ENCODE data around the gene TLCD1.
"Not testable (repeated sequence)": the region's sequence is repeated elsewhere in the genome, so short reads cannot be mapped to it uniquely, and the experiment has no call there.

TLCD1 gene

DNA sequence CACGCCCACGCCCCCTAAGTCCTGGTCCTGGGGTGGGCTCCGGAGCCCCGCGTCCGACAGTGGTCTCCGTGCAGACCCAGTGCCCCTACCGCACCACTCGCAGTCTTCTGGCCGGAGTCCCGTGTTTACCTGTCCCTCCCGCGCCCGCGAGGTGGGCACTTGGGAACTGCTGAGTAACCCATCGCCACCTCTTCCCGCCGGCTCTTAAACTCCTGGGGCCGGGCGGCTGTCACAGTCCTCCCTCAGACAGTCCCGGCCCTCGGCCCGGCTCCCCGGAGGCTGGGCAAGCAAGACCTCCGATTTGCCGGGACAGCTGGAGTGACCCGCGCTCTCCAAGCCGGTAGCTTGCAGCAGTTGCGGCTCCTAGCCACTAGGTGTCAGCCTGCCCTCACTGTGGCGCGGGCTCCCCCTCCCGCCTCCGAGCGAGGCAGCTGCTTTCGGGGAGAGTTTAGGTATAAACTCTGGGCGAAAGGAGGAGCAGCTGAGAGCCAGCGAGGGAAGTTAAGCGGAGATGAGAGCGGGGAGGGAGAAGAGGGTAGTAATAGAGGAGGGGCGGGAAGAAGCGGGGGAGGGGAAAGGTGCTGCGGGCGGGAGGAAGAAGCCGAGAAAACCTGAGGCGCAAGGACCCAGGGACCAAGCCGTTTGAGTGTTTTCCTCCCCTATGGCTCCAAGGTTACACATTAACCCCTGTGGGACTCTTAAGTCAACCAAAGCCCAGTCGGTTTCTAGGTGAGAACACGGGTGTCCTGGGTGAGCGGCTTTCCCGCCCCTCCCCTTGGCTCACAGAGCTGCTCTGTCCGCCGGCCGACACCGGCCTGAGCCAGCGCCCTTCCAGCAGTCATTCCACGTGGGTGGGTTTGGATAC, 826 bp upstream of the TLCD1 start:
- DNase-seq: peak; percentile 98

- DNase-seq: peak; percentile 86
Measured at GRCh38 chr17:28725660-28726225, 290 bp downstream of the TLCD1 start.

- peak; percentile 86 for DNase-seq
Measured at GRCh38 chr17:28725166-28725659, 820 bp downstream of the TLCD1 start.

DNA sequence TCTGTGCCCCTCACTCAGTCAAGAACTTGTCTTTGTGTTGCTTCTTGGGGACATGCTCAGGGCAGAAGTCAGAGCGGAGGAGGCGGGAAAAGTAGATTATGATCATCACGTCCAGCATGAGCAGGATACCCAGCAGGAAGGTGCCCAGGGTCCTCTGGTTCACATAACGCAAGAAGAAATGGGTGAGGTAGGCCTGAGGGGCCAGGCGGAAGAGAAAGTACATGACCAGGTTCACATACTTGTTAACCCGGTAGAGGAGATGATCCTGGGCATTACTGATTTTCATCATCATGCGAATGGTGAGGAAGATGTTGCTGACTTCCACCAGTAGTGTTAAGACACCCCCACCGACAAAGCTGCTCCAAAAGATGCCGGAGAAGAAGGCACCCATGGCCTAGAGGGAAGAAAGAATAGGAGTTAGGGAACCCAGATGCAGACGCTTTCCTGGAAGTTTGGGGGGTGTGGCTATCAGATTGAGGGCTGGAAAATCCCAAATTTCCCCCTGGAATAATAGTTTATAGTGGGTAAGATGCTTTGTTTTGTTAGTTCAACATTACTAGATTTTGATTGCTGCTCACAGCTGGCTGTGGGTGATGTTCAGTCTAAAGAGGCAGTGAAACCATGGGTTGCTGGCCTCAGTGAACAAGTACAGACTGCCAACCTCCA, 1.4 kb downstream of the TLCD1 start:
- DNase-seq: no peak

DNA sequence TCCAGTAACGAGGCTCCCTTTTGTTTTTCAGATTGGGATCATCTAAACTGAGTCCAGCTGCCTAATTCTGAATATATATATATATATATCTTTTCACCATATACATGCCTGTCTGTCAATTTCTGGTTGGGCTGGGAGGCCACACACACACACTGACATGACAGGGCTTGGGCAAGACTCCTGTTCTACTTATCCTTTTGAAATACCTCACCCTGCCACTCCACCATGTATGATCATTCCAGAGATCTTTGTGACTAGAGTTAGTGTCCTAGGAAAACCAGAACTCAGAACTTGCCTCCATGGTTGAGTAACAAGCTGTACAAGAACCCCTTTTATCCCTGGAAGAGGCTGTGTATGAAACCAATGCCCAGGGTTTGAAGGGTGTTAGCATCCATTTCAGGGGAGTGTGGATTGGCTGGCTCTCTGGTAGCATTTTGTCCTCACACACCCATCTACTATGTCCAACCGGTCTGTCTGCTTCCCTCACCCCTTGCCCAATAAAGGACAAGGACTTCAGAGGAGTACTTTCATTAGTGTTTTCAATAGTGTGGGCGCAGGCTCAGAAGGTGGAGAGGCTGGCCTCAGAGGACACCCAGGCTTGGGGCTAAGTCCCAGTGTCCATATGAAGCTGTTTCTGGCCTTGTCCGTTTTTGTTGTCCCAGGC, 2.1 kb downstream of the TLCD1 start:
- DNase-seq: not testable (repeated sequence)

DNA sequence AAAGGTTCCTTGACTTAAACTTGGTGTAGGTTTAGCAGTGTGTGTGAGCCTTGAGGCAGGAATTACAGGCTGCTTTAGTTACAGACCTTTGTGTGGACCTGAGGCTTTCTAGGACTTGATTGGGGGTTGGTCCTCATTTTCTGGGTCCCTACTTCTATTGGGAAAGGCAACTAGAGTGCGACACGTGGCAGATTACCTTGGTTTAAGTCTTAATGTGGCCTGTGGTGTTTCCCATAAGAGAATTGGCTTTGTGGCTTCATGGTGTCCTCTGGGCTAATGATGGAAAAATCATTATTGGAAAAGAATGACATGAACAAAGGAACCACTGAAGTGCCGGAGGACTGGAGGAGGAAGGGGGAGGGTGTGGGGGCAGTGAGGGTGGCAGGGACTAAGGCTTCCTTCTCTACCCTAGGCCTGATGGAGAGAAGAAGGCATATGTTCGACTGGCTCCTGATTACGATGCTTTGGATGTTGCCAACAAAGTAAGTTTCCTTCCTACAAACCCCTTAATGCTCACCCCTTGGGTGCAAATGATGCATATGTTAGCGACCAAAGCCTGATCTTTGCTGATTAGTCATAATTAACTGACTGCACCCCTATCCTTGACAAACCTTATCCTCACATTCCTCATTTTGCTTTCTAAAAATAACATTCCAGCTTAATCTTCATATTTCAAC, 2.7 kb downstream of the TLCD1 start:
- DNase-seq: no peak

DNA sequence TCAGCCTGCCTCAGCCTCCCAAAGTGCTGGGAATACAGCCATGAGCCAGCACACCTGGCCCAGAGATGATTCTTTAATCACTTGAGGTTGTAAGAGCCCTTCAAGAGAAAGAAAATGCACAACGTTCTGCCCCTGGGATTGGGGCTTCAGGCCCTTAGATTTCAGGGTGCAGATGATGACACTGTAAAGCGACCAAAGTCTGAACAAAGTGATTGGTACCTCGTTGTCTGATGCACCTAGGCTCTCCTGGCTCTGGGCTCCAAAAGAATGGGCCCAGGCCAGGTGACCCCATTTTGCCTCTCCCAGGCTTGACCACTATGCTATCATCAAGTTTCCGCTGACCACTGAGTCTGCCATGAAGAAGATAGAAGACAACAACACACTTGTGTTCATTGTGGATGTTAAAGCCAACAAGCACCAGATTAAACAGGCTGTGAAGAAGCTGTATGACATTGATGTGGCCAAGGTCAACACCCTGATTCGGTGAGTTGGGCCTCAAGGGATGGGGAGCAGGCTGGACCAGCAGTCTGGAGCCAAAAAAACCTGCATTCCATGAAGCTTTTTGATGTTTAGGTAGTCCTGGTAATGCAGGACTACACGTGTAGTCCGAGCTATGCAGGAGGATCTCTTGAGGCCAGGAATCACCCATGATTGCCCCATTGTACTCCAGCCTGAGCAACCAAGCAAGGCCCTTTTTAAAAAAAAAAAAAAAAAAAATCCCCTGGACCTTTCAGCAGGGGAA, 3.4 kb downstream of the TLCD1 start:
- no peak for DNase-seq

- DNase-seq: not testable (repeated sequence)
Measured at GRCh38 chr17:28720997-28721329, 5.1 kb downstream of the TLCD1 start.

DNA sequence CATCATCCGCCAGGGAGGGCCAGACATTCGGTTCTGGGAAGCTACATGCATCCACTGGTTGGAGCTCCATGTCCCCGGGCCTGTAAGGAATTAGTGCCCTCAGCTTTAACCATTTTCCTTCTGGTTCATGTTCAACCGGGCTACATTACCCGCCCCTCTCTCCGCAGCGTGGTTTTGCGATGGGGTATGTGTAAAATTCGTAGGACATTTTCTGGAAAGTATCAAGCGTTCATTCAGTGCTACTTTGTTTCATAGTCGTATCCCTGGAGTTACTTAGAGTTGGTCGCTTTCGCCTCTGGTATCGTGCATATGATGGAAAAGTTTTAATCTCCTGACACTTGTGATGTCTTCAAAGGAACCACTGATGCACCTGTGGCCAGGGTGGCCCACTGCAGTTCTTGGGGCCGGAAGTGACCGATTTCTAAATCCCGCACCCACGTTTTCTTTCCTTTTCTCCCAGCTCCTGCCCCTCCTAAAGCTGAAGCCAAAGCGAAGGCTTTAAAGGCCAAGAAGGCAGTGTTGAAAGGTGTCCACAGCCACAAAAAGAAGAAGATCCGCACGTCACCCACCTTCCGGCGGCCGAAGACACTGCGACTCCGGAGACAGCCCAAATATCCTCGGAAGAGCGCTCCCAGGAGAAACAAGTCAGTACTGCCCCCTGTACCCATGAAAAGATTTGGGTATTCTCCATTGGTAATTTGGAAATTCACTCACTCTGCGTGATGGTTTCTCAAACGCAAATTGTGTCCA, 5.6 kb downstream of the TLCD1 start:
- DNase-seq: no peak

DNA sequence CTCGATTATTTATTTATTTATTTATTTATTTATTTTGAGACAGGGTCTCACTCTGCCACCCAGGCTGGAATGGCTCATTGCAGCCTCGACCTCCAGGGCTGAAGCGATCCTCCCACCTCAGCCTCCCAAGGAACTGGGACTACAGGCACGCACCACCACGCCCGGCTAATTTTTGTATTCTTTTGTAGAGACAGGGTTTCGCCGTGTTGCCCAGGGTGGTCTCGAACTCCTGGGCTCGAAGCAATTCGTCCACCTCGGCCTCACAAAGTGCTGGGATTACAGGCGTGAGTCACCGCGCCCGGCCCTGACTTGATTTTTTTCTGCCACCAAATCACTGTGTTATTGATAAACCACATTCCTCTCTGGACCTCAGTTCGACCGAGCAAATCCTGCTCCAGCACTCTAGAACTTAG, 7.0 kb downstream of the TLCD1 start:
- DNase-seq: no peak

DNA sequence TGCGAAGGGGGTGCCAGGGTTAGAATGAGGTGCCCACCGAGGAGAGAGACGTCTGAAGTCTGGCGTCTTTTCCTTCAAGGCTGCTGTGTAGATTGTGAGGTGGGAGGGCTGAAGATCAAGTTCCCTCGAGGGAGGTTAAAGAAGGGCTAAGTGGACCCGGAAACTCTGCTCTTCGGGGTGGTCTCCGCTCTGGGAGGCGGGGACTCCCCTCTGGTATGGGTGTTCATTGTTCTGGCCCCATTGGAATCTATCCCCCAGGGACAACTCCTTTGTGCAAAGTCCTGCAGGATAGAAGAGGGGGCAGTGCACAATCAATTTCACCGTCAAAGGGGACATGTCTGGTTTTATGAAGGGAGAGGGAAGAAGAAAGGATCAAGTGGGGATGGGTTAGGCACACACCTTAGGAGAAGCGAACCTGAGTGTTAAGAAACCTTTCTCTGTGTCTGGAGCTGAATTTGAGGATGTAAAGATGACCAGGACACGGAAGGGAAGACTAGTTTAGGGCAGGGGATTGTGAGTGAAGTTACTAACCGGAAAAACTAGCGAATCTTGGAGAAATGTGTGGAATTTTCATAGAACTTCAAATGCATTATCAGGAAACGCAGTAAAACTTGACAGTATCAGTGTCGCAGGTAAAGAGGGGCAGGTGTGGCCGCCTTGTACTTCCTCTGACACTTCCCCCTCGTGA, 7.6 kb downstream of the TLCD1 start:
- DNase-seq: no peak

GRCh38 chr17:28717578-28718332, 8.3 kb downstream of the TLCD1 start, which contains the start of gene RAB34:
Gene RAB34 (minus strand): TSS chr17:28717868. CDS start chr17:28717266, 602 bp downstream.
- DNase-seq: peak; percentile 96

GRCh38 chr17:28716740-28717577, 9.1 kb downstream of the TLCD1 start:
- DNase-seq: peak; percentile 34

- DNase-seq: no peak
Measured at GRCh38 chr17:28715217-28715616, 10.8 kb downstream of the TLCD1 start.

DNA sequence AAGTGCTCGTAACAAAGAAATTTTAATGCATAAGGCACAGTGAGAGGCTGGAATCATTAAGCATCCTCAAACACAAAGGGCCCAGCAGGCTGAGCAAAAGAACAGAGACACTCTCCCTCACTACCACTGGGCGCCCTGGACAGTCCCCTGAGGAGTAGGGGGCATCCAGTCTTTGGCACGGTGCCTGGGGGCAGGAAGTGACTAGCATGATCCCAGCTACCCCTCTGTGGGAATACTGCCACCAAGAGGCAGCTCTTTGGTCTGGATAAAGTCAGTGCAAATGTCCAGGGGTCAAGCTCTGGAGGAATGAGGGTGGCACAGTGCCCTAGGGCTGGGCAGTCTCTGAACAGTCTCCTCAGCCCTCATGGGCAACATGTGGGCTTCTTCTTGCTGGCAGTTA, 11.8 kb downstream of the TLCD1 start:
- no peak for DNase-seq

DNA sequence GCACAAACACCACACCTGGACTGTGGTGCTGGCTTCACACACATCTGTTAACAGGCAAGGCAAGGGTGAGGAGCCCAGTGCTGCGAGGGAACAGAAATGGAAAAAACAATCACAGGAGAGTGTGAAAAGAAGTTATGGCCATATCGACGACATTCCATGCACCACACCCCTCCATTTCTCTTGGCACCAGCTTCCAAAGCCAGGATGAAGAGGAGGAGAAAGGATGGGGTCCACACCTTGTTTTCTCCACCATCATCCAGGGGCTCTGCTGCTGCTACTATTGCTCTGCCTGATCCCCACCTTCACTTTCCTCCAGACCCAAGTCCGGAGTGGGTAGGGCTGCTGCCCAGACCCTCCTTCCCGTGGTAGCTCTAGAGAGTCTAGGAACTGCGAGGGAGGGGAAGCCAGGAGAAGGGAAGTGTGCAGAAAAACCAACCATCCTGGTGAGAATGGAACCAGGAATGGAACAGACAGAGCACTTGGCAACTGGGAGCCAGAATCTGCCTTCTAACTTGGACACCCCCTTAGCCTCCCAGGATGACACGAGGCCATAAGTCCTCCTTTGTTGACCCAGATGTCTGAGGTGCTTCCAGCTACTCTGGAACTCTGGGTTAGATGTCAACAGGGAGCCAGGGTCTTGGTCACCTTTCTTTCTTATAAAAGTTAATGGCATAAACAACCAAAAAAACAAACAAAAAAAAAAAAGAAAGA, 13.2 kb downstream of the TLCD1 start:
- DNase-seq: no peak

DNA sequence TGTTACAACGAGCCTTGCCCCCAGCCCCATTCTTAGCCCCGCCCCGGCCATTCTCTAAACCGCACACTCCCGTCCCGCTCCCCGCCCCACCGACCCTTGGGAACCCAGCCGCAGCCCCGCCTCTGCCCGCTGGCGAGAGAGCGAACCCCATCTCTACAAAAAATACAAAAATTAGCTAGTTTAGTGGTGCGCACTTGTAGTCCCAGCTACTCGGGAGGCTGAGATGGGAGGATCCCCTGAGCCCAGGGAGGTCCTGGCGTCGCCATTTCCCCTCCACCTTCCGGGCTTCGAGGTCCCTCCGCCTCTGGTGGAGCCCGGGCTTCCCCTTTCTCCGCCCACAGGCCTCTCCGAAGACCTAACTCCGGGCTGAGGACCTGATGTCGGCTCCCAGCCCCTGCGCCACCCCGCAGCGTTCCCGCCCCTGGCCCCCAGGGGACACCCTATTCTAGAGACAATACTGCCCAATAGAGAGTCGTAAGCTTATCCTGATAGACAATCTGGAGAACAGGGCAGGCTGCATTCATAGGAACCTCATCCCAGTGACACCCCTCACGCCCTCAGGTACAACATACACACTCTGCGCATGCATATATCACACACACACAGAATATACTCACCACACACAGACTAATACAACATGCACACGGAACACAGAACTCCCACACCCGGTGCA, 13.9 kb downstream of the TLCD1 start:
- DNase-seq: no peak

GRCh38 chr17:28711723-28712031, 14.4 kb downstream of the TLCD1 start, which contains the start of gene PROCA1:
Gene PROCA1 (minus strand): TSS chr17:28711888. CDS start chr17:28711660, 228 bp downstream.
- DNase-seq: no peak

Measured in NCI-H510A treated with DMSO at 0.1 percent for 48 hours (cell line).